ENCODE data around the gene TOR1A. TPM values are rescaled to one million over a fixed set of nuclear protein-coding genes. Genes with fewer than 3 reads are reported as not detected.

Gene TOR1A
- polyA plus RNA-seq, 2 of the 4 experiments (the other 2 are of a cell fraction) = 54.0 to 74.9 TPM

DNA sequence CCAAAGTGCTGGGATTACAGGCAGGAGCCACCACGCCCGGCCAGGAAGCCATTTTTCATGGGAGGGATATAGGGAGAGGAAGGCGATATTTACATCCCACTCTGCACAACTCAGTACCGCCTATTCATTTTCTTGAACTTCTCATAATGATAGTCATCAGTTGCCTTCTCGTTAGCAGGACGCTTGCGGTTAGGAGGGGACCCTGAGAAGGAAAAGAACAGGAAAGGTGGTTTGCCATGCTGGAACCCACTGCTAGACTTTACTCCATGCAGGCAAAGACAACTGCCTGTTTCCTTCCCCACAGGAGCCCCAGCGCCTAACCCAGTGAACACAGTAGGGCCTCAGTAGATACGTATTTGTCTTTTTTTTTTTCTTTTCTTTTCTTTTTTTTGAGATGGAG is 4.1 kb upstream of the TOR1A start:
- 92% methylated on average over 9 of the region's 9 CpGs for WGBS (ENCODE audit: missing lambda C conversion rate)
- Histone ChIP-seq H3K4me3 (no peak overlapping the region), H3K27ac (no peak overlapping the region), H3K4me2 (no peak overlapping the region), H3K4me1 (no peaks in the 10 kb centered on the region), H3K9me3 (no peaks in the 10 kb centered on the region)
- ATAC-seq (no peak), DNase-seq (ENCODE audit: low read depth in 1 of 2, low spot score in 1 of 2) (no peak), FAIRE-seq (no peak)
- ChIA-PET CTCF (no interaction called here), POLR2A (no interaction called here)
- TF ChIP-seq SREBF2 (IDR thresholded peaks at IDR 0.05) = no peak

- ChIA-PET POLR2A (no interaction called here), CTCF (interaction anchor here (1.0 kb wide), 1 partner anchor 89 kb away, joined by 3 read pairs; no protein-coding TSS in a partner anchor)
- no peak for ATAC-seq
- TF ChIP-seq MAFK (IDR thresholded peaks at IDR 0.05; ENCODE audit: partially characterized antibody) = no peak
- no peak for TF ChIP-seq CHD2 (IDR thresholded peaks at IDR 0.05; ENCODE audit: low read length, partially characterized antibody)
- TF ChIP-seq, protein P1, sequence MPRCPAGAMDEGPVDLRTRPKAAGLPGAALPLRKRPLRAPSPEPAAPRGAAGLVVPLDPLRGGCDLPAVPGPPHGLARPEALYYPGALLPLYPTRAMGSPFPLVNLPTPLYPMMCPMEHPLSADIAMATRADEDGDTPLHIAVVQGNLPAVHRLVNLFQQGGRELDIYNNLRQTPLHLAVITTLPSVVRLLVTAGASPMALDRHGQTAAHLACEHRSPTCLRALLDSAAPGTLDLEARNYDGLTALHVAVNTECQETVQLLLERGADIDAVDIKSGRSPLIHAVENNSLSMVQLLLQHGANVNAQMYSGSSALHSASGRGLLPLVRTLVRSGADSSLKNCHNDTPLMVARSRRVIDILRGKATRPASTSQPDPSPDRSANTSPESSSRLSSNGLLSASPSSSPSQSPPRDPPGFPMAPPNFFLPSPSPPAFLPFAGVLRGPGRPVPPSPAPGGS (IDR thresholded peaks at IDR 0.05) = no peak
- TF ChIP-seq HOXA7 (CRISPR knock-in tag; IDR thresholded peaks at IDR 0.05) = no peak
- TF ChIP-seq GATA3 (IDR thresholded peaks at IDR 0.05; ENCODE audit: borderline replicate concordance) = no peak
- TF ChIP-seq HOXB13 (CRISPR knock-in tag; IDR thresholded peaks at IDR 0.05; ENCODE audit: low read depth) = no peak
- TF ChIP-seq ESRRA (IDR thresholded peaks at IDR 0.05; ENCODE audit: borderline replicate concordance, low read length) = no peak
- no peak for TF ChIP-seq EP300 (IDR thresholded peaks at IDR 0.05)
- no peak for TF ChIP-seq CBX8 (IDR thresholded peaks at IDR 0.05)
- TF ChIP-seq PHF8 (IDR thresholded peaks at IDR 0.05; ENCODE audit: borderline replicate concordance, low read depth) = no peak
- TF ChIP-seq RFX5 (IDR thresholded peaks at IDR 0.05) = no peak
- 65% methylated on average over 1 of the region's 1 CpG for WGBS (ENCODE audit: missing lambda C conversion rate)
- Histone ChIP-seq H3K9me3 (no peaks in the 10 kb centered on the region), H3K4me1 (peaks cover 6% of the 10 kb centered on the region; the same call in 2 of the 3 replicates), H3K4me3 (no peak overlapping the region), H3K27ac (no peak overlapping the region), H3K4me2 (no peak overlapping the region)
- no peak for DNase-seq (ENCODE audit: low read depth in 1 of 2, low spot score in 1 of 2)
- FAIRE-seq = no peak
Measured at GRCh38 chr9:129826759-129827158, 2.8 kb upstream of the TOR1A start.

- Histone ChIP-seq H3K4me2 (no peak overlapping the region), H3K4me1 (peaks cover 6% of the 10 kb centered on the region; the same call in 2 of the 3 replicates), H3K27ac (no peak overlapping the region), H3K9me3 (no peaks in the 10 kb centered on the region), H3K4me3 (no peak overlapping the region)
- no peak for FAIRE-seq
- TF ChIP-seq HEYL (CRISPR knock-in tag; IDR thresholded peaks at IDR 0.05) (no peak), POLR2A (IDR thresholded peaks at IDR 0.05; ENCODE audit: low read length) (no peak), RFX5 (IDR thresholded peaks at IDR 0.05) (no peak), RNF2 (IDR thresholded peaks at IDR 0.05; ENCODE audit: borderline replicate concordance, low read depth) (no peak), GATA3 (IDR thresholded peaks at IDR 0.05; ENCODE audit: borderline replicate concordance) (no peak), EHF (CRISPR knock-in tag; IDR thresholded peaks at IDR 0.05) (no peak), ESRRA (IDR thresholded peaks at IDR 0.05; ENCODE audit: borderline replicate concordance, low read length) (no peak), CEBPB (IDR thresholded peaks at IDR 0.05) (no peak), FOSB (CRISPR knock-in tag; IDR thresholded peaks at IDR 0.05) (no peak), MAFK (IDR thresholded peaks at IDR 0.05; ENCODE audit: partially characterized antibody) (no peak), RAD21 (conservative IDR thresholded peaks at IDR 0.05 in 1 of 2, IDR thresholded peaks at IDR 0.05 in 1 of 2) (no peak)
- 82% methylated on average over 6 of the region's 6 CpGs for WGBS (ENCODE audit: missing lambda C conversion rate)
- ChIA-PET POLR2A (no interaction called here), CTCF (interaction anchor here (0.9 to 1.2 kb wide), 2 partner anchors 59 to 60 kb away, joined by 3 read pairs; no protein-coding TSS in a partner anchor)
- ATAC-seq = no peak
- no peak for DNase-seq (ENCODE audit: low read depth in 1 of 2, low spot score in 1 of 2)
Measured at GRCh38 chr9:129826344-129826743, 2.4 kb upstream of the TOR1A start.

GRCh38 chr9:129823542-129823934 is 398 bp downstream of the TOR1A start:
- FAIRE-seq (no peak), DNase-seq (ENCODE audit: low read depth in 1 of 2, low spot score in 1 of 2) (peak in 1 of 2 experiments; percentile 17), ATAC-seq (peak; percentile 63 to 66; a peak in 5 of 6 replicates)
- peak overlapping the region; percentile 96 to 98 for H3K27ac ChIP-seq
- TF ChIP-seq TFCP2L1 (CRISPR knock-in tag; IDR thresholded peaks at IDR 0.05) = no peak
- no peak for TF ChIP-seq RAD21 (conservative IDR thresholded peaks at IDR 0.05 in 1 of 2, IDR thresholded peaks at IDR 0.05 in 1 of 2)
- TF ChIP-seq RCOR1 (IDR thresholded peaks at IDR 0.05; ENCODE audit: low read depth, low read length) = no peak
- no peak for TF ChIP-seq MAZ (IDR thresholded peaks at IDR 0.05; ENCODE audit: borderline replicate concordance, low read depth, low read length)
- no peak for TF ChIP-seq CBX2 (IDR thresholded peaks at IDR 0.05; ENCODE audit: borderline replicate concordance, low read depth)
- no peak for TF ChIP-seq RNF2 (IDR thresholded peaks at IDR 0.05; ENCODE audit: borderline replicate concordance, low read depth)
- TF ChIP-seq GATA3 (IDR thresholded peaks at IDR 0.05; ENCODE audit: borderline replicate concordance) = no peak
- no peak for TF ChIP-seq JUNB (IDR thresholded peaks at IDR 0.05)
- no peak for TF ChIP-seq RARB (CRISPR knock-in tag; IDR thresholded peaks at IDR 0.05)
- no peak for TF ChIP-seq CHD4 (IDR thresholded peaks at IDR 0.05; ENCODE audit: borderline replicate concordance)
- TF ChIP-seq HDAC2 (IDR thresholded peaks at IDR 0.05) = no peak
- TF ChIP-seq MYC (IDR thresholded peaks at IDR 0.05; ENCODE audit: borderline replicate concordance, low read length) = no peak
- no peak for TF ChIP-seq KDM1A (IDR thresholded peaks at IDR 0.05; ENCODE audit: low read depth)
- TF ChIP-seq JUN (IDR thresholded peaks at IDR 0.05) = no peak
- H3K4me3 ChIP-seq = peak overlapping the region; percentile 88
- ChIA-PET POLR2A (no interaction called here), CTCF (no interaction called here)
- no peaks in the 10 kb centered on the region for H3K9me3 ChIP-seq
- peak overlapping the region; percentile 96 for H3K4me2 ChIP-seq
- WGBS (ENCODE audit: missing lambda C conversion rate) = no CpG with 5 or more reads among the region's 15 CpGs
- peaks cover 6% of the 10 kb centered on the region; the same call in 2 of the 3 replicates for H3K4me1 ChIP-seq

Measured in A549 (cell line).